GM20431 (cell line): ENCODE data around the gene LTB4R2.
"Not testable (repeated sequence)": the region's sequence is repeated elsewhere in the genome, so short reads cannot be mapped to it uniquely, and the experiment has no call there.

Source experiments
- in situ Hi-C: fragments of 300-500 bp; cut with MseI, MboI; formaldehyde crosslinking; loops from one replicate; pipeline ENCODE4 v1.15.0; 2020; ENCODE audit warnings: low sequenced_read_pairs; ENCODE audit not compliant: unreplicated experiment

Gene LTB4R2

DNA sequence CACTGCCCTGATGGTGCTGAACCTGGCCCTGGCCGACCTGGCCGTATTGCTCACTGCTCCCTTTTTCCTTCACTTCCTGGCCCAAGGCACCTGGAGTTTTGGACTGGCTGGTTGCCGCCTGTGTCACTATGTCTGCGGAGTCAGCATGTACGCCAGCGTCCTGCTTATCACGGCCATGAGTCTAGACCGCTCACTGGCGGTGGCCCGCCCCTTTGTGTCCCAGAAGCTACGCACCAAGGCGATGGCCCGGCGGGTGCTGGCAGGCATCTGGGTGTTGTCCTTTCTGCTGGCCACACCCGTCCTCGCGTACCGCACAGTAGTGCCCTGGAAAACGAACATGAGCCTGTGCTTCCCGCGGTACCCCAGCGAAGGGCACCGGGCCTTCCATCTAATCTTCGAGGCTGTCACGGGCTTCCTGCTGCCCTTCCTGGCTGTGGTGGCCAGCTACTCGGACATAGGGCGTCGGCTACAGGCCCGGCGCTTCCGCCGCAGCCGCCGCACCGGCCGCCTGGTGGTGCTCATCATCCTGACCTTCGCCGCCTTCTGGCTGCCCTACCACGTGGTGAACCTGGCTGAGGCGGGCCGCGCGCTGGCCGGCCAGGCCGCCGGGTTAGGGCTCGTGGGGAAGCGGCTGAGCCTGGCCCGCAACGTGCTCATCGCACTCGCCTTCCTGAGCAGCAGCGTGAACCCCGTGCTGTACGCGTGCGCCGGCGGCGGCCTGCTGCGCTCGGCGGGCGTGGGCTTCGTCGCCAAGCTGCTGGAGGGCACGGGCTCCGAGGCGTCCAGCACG, 6.1 kb downstream of the LTB4R2 start:
- in situ Hi-C loops: no loop called here

DNA sequence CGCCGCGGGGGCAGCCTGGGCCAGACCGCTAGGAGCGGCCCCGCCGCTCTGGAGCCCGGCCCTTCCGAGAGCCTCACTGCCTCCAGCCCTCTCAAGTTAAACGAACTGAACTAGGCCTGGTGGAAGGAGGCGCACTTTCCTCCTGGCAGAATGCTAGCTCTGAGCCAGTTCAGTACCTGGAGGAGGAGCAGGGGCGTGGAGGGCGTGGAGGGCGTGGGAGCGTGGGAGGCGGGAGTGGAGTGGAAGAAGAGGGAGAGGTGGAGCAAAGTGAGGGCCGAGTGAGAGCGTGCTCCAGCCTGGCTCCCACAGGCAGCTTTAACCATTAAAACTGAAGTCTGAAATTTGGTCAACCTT, 6.6 kb downstream of the LTB4R2 start:
- in situ Hi-C loops: no loop called here

DNA sequence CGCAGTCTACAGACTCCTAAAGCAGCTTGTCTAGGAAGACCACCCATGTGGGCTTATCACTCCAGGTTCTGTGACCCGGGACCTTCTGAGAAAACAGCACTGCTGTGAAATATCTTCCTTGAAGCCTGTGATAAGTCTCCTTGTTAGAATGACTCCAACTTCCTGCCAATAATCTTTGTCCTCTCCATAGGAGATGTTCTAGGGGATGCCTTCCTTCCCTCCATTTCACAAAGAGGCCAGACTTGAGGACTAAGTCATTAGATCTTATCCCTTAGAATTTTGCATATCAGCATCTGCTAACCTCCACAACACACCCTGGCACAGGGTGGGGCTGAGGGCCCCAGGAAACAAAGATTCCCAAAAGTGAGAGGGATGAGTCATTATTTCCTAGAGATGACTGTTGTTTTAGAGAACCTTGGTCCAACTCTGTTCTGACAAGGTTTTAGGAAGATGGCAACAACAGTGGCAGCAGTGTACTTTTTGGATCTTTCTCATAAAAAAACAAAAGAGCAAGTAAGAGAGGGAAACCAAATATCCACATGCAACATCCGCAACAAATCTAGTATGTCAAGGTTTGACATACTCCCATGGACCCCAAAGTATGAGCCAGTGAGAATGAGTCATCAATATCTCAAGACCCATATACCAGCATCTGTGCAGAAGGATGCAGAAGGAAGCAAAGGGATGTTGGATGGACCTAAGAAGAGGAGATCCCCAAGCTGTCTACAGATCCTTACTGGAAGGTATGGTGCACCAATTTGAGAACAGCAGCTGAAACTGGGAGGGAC, 7.4 kb downstream of the LTB4R2 start:
- in situ Hi-C loops: no loop called here

DNA sequence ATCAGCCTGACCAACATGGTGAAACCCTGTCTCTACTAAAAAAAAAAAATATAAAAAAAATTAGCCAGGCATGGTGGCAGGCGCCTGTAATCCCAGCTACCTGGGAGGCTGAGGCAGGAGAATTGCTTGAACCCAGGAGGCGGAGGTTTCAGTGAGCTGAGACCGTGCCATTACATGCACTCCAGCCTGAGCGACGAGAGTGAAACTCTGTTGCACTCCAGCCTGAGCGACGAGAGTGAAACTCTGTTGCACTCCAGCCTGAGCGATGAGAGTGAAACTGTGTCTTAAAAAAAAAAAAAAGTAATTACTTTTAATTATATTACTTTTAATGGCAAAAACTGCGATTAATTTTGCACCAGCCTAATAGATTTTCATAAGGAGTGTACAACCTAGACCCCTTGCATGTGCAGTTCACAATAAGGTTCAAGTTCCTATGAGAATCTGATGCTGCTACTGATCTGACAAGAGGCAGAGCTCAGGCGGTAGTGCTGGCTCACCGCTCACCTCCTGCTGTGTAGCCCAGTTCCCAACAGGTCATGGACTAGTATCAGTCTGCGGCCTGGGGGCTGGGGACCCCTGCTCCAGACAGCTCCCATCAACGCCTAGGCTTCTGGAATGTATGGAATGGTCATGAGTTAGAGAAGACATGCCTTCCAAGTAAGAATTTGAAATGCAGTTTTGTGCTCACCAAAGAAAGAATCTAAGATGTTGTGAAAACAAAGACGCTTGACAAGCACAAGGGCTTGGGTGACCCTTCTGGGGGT, 11.5 kb downstream of the LTB4R2 start:
- in situ Hi-C loops: no loop called here

DNA sequence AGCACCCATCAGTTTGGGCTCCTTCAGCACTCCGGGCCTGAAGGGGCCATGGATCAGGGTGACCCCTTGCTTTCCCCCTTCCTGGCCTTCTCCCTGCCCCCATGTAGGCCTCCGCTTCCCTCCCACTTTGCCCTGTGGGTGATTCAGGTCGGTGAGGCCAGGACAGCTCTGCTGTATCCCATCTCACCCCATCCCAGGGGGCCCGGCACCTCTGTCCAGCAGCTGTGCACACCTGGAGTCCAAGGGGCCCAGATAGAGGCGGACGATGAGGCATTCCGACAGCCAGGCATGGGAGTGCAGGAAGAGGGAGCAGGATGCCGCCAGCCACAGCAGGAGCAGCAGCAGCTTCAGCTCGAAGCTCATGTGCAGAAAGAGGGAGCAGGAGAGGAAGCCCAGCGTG, 12.7 kb downstream of the LTB4R2 start:
- in situ Hi-C loops: no loop called here

DNA sequence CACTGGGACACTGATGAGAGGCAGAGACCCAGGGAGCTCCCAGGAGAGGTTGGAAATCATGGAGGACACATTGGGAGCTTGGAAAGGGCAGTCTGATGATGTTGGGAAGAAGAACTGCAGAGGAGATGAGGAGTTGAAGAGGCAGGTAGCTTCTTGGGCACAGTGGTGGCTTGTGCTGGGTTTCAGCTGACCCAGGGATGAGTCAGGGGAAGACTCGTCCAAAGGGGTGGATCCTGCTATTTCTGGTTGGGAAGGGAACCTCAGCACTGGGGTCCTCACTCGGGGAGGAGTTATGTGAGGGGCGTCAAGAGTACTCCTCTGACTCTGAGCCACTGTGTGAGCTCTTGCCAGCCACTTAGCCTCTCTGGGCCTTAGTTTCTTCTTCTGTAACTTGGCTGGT, 13.4 kb downstream of the LTB4R2 start:
- in situ Hi-C loops: no loop called here

DNA sequence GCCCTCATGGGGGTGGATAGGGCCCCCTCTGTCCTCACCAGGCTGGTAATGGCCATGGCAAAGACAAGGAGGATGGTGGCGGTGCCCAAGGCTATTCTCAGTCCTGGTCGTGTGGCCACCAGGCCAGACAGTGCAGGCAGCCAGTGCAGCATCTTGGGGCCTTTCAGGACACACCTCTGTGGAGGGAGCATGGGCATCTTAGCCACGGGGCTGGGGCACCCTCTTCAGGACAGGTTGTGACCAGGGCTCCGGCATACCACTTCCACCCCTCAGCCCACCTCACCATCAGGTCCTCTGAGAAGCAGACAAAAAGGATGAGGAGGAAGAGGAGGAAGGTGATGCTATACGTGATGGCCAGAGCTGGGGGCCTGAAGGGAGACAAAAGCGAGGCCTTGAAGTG, 14.1 kb downstream of the LTB4R2 start:
- in situ Hi-C loops: no loop called here

DNA sequence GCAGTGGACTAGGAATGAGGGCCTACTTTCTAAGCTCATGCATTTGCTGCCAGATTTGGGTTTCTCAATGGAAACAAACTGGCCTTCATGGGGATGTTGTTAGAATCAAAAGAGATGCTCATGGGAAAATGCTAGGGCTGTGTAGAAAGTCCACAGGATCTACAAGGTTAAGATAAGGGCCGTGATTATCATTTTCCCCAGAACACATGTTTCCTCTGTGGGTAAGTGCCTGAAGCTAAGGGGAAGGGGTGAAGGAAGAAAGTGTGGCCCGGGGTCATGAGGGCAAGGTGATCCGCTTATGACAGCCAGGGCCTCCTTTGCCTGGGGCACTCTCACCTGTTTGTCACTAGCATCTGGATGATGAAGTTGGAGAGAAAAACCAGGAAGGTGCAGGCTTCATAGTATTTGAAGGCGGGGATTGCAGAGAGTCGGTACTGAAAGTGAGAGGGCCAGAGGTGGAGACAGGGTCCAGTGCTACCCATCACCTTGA, 15.1 kb downstream of the LTB4R2 start:
- in situ Hi-C loops: no loop called here

DNA sequence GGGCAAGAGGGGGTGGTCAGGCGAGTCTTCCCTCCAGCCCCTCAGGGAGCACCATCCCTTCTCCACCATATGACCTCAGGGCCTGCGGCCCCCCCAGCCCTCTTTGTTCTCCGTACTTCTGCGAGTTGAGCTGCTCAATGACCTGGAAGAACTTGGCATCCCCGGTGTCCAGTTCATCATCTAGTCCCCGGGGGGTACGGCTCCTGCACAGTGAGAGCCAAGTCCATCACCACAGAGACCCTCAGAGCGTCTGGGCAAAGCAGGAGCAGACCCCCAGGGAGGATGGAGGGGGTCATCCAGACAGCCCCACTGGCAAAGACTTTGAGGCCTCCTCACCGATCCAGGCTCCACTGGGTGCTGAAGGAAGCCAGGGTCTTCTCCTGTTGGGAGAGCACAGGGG, 16.0 kb downstream of the LTB4R2 start:
- in situ Hi-C loops: no loop called here

DNA sequence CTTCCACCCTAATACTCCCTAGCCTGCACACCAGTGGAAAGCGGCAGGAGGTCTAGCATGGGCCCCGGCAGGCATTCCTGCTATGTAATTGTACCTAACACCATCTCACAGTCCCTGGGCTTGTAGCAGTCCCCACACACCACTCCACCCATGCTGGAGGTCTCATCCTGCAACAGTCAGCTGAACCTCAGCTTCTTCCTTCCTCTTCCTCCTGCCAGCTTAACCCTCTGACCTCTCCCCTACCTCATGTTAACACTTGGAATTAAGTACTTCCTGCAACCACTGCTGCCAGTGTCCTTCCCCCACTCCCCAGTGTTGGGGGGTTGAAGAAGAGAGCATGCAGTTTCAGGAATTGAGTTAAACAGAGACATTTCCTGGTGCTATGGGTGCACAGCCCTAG, 17.4 kb downstream of the LTB4R2 start:
- in situ Hi-C loops: no loop called here

DNA sequence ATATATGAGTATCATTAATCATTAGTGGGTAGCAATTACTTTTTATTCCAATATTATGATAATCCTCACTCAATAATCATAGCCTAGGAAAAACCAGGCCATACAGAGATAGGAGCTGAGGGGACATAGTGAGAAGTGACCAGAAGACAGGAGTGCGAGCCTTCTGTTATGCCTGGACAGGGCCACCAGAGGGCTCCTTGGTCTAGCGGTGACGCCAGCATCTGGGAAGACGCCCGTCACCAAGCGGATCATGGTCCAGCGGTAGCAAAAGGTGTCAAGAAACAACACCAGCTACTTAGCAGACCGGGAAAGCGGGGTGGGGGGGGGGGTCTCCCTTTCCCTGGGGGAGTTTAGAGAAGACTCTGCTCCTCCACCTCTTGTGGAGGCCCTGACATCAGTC, 18.0 kb downstream of the LTB4R2 start:
- in situ Hi-C loops: not testable (repeated sequence)

DNA sequence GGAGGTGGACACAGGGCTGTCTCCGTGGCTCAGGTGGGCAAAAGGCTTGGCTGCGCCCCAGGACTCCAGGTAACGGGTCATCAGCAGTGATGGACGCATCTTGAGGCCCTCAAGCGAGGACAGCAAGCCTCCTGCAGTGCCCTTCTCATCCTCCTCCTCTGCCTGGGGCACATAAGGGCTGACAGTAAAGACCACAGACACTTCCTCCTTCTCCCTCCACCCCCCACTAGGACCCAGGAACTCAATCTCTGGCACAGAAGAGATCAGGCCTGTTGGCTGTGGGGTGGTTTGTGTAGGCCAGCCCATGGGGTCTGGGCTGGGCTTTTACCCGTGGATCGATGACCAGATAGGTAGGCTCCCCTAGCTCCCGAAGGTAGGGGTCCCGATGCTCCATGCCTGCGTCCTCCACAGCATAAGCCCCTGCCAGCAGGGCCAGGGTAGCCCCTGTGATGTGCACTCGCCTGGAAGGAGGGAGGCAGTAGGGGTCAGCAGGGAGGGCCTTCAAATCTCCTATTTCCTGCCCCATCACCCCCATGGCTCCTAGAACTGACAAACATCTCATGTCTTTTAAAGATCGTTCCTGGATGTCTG, 19.2 kb downstream of the LTB4R2 start:
- in situ Hi-C loops: no loop called here

DNA sequence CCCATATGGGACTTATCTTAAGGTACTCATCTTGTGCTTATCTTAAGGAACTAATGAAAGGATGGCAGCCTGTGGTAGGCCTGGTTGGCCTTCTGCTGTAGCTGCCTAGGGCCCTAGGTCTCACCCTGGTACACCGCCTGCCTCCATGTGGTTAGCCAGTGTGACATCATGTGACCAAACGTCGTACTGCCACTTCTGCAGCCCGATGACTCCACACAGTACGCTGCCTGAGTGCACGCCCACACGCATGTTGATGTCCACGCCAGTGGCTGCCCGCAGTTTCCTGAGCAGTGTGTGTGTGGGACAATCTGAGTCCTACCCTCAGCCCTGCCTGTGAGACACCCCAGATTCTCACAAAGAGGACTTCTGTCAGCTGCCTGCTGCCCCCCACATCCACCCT, 19.8 kb downstream of the LTB4R2 start:
- in situ Hi-C loops: loop anchor here (10.0 kb wide), 1 partner anchor 105 kb away; no protein-coding TSS in a partner anchor

DNA sequence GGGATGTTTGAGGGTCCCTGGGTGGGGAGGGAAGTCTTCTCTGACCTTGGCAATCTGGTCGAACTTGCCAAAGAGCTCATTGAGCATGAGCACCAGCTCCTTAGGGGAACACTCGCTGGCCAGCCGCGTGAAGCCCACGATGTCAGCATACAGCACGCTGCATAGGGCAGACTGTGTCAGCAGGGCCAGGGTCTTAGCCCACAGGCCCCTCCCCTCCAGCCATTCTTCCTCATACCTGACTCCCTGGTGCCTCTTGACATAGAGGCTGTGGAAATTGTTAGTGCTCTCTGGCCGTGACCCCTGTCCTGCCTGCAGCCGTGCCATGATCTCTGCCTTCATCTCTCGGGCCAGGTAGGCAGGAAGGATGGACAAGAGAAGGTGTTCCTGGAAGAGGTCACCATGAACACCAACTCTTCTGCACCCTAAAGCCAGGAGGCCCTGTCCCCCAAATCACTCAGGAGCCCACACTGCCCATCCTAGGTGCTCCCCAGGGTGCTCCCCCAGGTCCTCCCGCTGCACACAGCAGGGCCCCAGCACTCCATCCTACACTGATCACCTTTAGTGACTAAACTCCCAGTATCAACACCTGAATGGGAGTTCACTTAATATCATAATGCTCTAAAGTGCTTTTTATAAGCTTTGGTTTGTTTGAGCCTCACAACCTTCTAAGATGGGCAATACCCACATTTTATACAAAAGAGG, 21.2 kb downstream of the LTB4R2 start:
- in situ Hi-C loops: loop anchor here (10.0 kb wide), 1 partner anchor 104 kb away; no protein-coding TSS in a partner anchor

DNA sequence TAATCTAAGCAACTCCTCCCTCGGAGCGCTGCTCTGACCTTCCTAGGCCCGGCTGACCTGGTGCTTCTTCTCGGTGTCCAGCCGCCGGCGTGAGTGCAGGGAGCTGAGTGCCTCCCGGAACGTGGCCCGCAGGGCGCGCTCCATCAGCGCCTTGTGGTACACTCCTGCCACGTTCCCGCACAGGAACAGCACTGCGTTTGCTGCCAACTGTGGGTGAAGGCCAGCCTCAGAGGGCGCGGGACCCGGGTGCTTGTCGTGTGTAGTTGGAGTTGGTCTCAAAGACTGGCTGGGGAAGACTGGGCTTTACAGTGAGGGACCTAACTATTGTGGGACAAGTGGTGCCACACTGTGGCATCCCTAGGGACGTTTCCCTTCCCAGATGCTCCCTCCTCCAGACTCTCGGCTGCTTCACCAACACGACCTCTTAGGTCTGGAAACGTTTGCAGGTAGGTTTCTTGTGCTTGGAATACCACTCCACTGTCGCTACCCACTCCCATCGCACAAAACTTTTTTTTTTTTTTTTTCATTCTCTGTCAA, 21.9 kb downstream of the LTB4R2 start:
- in situ Hi-C loops: loop anchor here (10.0 kb wide), 1 partner anchor 103 kb away; no protein-coding TSS in a partner anchor

DNA sequence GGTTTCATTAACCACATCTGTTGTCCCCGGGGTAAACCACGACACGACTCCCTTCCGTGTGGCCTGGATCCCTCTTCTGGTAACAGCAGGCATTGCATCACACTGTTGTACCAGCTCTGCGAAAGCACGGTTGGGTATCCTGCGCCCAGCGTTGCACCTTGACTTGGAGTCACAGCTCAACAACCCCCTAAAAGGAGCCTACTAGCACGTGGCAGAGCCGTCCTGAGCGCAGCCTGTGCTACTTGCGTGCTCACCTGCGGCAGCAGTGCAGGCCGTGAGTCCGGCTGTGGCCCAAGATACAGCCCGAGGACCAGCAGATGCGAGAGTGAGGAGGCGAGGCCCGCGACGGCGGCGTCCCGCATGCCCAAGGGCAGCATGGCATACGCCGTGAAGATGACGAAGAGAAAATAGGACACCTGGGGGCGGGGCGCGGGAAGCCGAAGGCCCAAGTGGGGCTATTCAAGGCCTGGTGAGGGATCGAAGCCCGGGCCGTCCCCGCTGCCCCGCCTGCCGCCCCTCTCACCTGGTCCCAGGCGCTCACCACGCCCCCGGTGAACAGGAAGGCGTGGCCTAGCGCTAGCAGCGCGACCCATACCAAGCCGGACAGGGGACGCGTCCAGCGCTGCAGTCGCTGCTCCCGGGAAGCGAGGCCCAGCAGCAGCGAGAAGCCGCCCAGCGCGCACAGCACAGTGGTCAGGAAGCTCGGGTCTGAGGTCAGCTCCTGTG, 22.5 kb downstream of the LTB4R2 start:
- in situ Hi-C loops: loop anchor here (10.0 kb wide), 1 partner anchor 102 kb away; no protein-coding TSS in a partner anchor

DNA sequence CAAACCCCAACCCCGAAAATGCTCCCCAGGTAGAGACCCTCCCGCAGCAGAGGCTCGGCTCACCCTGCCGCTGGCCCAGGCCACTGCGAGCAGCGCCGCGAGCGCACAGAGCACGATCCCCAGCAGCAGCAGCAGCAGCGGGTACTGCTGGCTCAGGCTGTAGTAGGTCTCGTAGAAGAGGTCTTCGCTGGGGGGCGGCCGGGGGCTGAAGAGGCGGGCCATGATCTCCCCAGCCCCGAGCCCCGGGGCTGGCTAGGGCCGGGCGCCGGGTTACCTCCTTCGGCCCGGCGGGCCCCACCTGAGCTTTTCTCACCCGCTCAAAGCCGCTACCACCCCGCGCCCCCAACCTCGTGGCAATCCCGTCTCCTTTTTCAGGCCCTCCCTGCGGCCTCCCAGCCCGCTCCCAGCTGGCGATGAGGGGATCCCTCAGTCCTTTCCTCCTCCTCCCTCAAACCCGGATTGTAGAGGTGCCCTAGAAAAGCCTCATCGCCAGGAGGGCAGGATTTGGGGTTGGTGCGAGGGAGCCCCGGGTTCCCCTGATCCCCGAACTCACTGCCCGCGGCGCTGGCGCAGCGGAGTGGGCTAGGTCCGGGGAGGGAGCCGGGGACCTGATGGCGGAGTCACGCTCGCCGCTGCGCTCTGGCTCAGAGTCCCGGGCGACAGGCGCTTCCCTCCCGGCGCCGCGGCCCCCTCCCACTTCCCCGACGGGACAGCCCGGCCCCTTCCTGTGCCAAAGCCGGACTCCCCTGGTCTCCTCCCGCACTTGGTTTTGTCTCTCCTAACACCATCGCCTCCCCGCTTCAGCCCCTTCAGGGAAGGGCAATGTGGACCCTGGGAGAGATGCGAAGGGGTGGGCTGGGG, 24.7 kb downstream of the LTB4R2 start, which contains the start of gene ADCY4:
Gene ADCY4 (minus strand): TSS at position 641 of the 861 bp plus-strand sequence. CDS start 419 bp downstream, at position 222.
- in situ Hi-C loops: loop anchor here (10.0 kb wide), 1 partner anchor 100 kb away; no protein-coding TSS in a partner anchor
